ENCODE data around the gene CACNA1C. TPM values are rescaled to one million over a fixed set of nuclear protein-coding genes. Genes with fewer than 3 reads are reported as not detected.

CACNA1C gene
- total RNA-seq, 1 experiment from 2014 or later, result not detected

GRCh38 chr12:2306735-2307134 lies 253.9 kb downstream of the CACNA1C start:
- no peaks in the 10 kb centered on the region for H3K4me1 ChIP-seq (replicated peaks; ENCODE audit: insufficient read depth)
- no peaks in the 10 kb centered on the region for H3F3A ChIP-seq (ENCODE audit: insufficient read depth, low read depth)
- H3K4me2 ChIP-seq, result no peak overlapping the region
- POLR2A ChIA-PET (ENCODE audit: unreplicated experiment), result no interaction called here
- no peak overlapping the region for H3K4me3 ChIP-seq
- no peak for DNase-seq
- no peaks in the 10 kb centered on the region for H3K36me3 ChIP-seq (ENCODE audit: low read depth)
- no peaks in the 10 kb centered on the region; the same call in 1 of the 2 replicates for H4K20me1 ChIP-seq (ENCODE audit: insufficient read depth)
- H3K27ac ChIP-seq, result no peak overlapping the region
- H3K79me2 ChIP-seq (ENCODE audit: low read depth), result no peaks in the 10 kb centered on the region
- no peak overlapping the region for H2AFZ ChIP-seq
- TF ChIP-seq CTCF (conservative IDR thresholded peaks at IDR 0.05) (no peak), EZH2 (IDR thresholded peaks at IDR 0.05; ENCODE audit: low read depth) (no peak)
- no peaks in the 10 kb centered on the region for H3K9me3 ChIP-seq (ENCODE audit: insufficient read depth, low read depth)
- CTCF ChIA-PET, result no interaction called here
- peaks cover 62% of the 10 kb centered on the region for H3K27me3 ChIP-seq (ENCODE audit: insufficient read depth, low read depth)
- no peaks in the 10 kb centered on the region for H3K9me2 ChIP-seq (ENCODE audit: insufficient read depth)
- intact Hi-C loops (cut with micrococcal nuclease; ENCODE audit: unreplicated experiment), result no loop called here
- no TSS peak for BruUV-seq (replicated peaks)

GRCh38 chr12:2307550-2307949 lies 254.8 kb downstream of the CACNA1C start:
- Histone ChIP-seq H3K4me1 (replicated peaks; ENCODE audit: insufficient read depth) (no peaks in the 10 kb centered on the region), H3K4me2 (no peak overlapping the region), H2AFZ (no peak overlapping the region), H3K9me3 (ENCODE audit: insufficient read depth, low read depth) (no peaks in the 10 kb centered on the region), H3K27me3 (ENCODE audit: insufficient read depth, low read depth) (peaks cover 62% of the 10 kb centered on the region), H3K27ac (no peak overlapping the region), H3K79me2 (ENCODE audit: low read depth) (no peaks in the 10 kb centered on the region), H4K20me1 (ENCODE audit: insufficient read depth) (no peaks in the 10 kb centered on the region; the same call in 1 of the 2 replicates), H3F3A (ENCODE audit: insufficient read depth, low read depth) (no peaks in the 10 kb centered on the region), H3K4me3 (no peak overlapping the region), H3K9me2 (ENCODE audit: insufficient read depth) (no peaks in the 10 kb centered on the region), H3K36me3 (ENCODE audit: low read depth) (no peaks in the 10 kb centered on the region)
- no peak for DNase-seq
- BruUV-seq (replicated peaks), result no TSS peak
- intact Hi-C loops (cut with micrococcal nuclease; ENCODE audit: unreplicated experiment), result no loop called here
- CTCF ChIA-PET, result no interaction called here
- TF ChIP-seq EZH2 (IDR thresholded peaks at IDR 0.05; ENCODE audit: low read depth) (no peak), CTCF (conservative IDR thresholded peaks at IDR 0.05) (no peak)
- POLR2A ChIA-PET (ENCODE audit: unreplicated experiment), result no interaction called here

- CTCF ChIA-PET, result no interaction called here
- intact Hi-C loops (cut with micrococcal nuclease; ENCODE audit: unreplicated experiment), result no loop called here
These were observed 256.9 kb downstream of the CACNA1C start for GRCh38 chr12:2309647-2310046.

More at GRCh38 chr12:2309647-2310046, 256.9 kb downstream of the CACNA1C start:
- H3K4me1 ChIP-seq (replicated peaks; ENCODE audit: insufficient read depth), result no peaks in the 10 kb centered on the region
- BruUV-seq (replicated peaks), result no TSS peak
- H3K79me2 ChIP-seq (ENCODE audit: low read depth), result no peaks in the 10 kb centered on the region
- H4K20me1 ChIP-seq (ENCODE audit: insufficient read depth), result no peaks in the 10 kb centered on the region; the same call in 1 of the 2 replicates
- no peak overlapping the region for H3K27ac ChIP-seq
- H3K36me3 ChIP-seq (ENCODE audit: low read depth), result no peaks in the 10 kb centered on the region
- no peaks in the 10 kb centered on the region for H3K9me2 ChIP-seq (ENCODE audit: insufficient read depth)
- H3K4me2 ChIP-seq, result no peak overlapping the region
- H3K4me3 ChIP-seq, result no peak overlapping the region
- no peaks in the 10 kb centered on the region for H3K9me3 ChIP-seq (ENCODE audit: insufficient read depth, low read depth)
- H2AFZ ChIP-seq, result no peak overlapping the region
- H3K27me3 ChIP-seq (ENCODE audit: insufficient read depth, low read depth), result peaks cover 62% of the 10 kb centered on the region
- POLR2A ChIA-PET (ENCODE audit: unreplicated experiment), result no interaction called here
- DNase-seq, result no peak
- no peaks in the 10 kb centered on the region for H3F3A ChIP-seq (ENCODE audit: insufficient read depth, low read depth)
- no peak for TF ChIP-seq EZH2 (IDR thresholded peaks at IDR 0.05; ENCODE audit: low read depth)
- TF ChIP-seq CTCF (conservative IDR thresholded peaks at IDR 0.05), result no peak

Data from PC-9 (cell line).